Stimulated activated CD4-positive, alpha-beta T cell treated with anti-CD3 and anti-CD28 coated beads, TNF-alpha, amount 100 ng/mL, for 4 hours (primary cell): Measurements from ENCODE around the gene CNTN5.

ENCODE experiments used
- DNase-seq, 3 experiments: peaks; one replicate each; pipeline ENCODE4 v3.0.0-alpha.2; 2020; ENCODE audit warnings: low read depth in 3 of 3

The CNTN5 gene

DNA sequence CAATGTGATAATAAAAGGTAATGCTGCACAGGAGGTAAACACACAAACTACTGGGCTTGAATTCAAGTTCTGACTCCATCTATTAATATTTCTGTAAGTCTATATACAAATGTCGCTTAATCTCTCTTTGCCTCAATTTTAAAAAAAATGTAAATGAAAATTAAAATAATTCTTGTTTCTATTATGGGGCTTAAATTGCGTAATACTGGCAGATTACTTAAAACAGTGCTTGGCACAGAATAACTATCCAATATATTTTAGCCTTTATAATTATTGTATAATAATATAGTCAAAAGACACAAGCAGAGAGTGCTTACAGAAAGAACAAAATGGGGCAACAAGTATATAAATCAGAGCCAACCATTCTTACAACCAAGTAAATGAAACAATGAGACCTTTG lies 489.1 kb downstream of the CNTN5 start:
- DNase-seq = no peak

DNA sequence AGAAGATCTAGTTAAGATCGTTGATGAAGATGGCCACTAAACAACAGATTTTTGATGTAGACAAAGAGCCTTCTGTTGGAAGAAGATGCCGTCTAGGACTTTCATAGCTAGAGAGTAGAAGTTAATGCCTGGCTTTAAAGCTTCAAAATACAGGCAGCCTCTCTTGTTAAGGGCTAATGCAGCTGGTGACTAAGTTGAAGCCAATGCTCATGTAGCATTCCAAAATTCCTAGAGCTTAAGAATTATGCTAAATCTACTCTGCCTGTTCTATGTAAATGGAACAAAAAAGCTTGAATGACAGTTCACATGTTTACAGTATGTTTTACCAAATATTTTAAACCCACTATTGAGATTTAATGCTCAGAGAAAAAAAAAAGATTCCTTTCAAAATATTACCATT lies 492.6 kb downstream of the CNTN5 start:
- no peak for DNase-seq

GRCh38 chr11:99519095-99519494 lies 498.3 kb downstream of the CNTN5 start:
- no peak for DNase-seq

- no peak for DNase-seq
Measured at GRCh38 chr11:99522467-99523173, 501.9 kb downstream of the CNTN5 start.

DNA sequence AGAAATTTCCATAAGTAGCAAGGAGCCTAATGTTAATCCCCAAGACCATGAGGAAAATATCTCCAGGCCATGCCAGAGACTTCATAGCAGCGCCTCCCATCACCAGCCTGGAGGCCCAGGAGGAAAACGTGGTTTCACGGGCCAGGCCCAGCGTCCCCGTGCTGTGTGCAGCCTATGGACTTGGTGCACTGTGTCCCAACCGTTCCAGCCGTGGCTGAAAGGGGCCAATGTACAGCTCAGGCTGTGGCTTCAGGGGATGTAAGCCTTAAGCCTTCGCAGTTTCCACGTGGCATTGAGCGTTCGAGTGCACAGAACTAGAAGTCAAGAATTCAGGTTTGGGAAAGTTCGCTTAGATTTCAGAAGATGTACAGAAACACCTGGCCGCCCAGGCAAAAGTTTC lies 510.7 kb downstream of the CNTN5 start:
- DNase-seq = no peak

GRCh38 chr11:99534812-99535211 lies 514.1 kb downstream of the CNTN5 start:
- no peak for DNase-seq

- DNase-seq = no peak
Measured at GRCh38 chr11:99535406-99535805, 514.7 kb downstream of the CNTN5 start.

DNA sequence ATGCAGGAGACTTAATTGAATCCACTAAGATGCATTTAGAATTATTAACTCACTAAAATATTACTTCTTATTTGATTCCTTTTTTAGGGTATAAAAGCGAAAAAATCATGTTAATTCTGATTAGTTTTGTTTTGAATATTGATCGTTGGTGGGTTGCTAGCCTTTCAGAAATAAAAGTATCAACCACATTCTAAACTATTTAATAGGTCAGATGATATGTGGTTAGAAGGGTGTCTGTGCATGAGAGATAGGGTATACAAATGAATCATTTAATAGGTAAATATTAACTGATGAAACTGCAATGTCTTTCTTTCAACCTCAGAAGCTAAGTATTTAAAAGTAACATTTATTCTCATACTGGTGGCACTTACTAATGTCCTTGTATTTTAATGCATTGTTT lies 515.1 kb downstream of the CNTN5 start:
- no peak for DNase-seq

GRCh38 chr11:99537681-99538080 lies 516.9 kb downstream of the CNTN5 start:
- no peak for DNase-seq

DNA sequence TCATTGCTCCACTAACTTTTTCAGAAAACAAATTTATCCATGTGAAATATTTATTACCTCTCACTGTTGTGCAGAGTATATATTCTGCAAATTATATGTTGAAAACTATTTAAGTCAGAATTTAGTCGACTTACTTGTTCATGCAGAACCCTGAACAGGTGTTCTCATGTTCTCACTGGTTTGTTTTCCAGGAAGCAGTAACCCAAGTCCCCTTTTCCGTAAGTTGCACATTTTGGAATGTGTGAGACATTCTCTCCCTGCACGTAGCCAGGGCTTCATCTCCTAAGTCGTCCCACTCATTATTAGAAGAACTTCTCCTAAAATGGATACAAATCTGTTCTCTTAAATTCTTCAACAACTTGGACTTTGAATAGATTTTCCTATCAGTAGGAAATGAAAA lies 524.9 kb downstream of the CNTN5 start:
- no peak for DNase-seq

GRCh38 chr11:99548264-99548663 lies 527.5 kb downstream of the CNTN5 start:
- DNase-seq = no peak

DNA sequence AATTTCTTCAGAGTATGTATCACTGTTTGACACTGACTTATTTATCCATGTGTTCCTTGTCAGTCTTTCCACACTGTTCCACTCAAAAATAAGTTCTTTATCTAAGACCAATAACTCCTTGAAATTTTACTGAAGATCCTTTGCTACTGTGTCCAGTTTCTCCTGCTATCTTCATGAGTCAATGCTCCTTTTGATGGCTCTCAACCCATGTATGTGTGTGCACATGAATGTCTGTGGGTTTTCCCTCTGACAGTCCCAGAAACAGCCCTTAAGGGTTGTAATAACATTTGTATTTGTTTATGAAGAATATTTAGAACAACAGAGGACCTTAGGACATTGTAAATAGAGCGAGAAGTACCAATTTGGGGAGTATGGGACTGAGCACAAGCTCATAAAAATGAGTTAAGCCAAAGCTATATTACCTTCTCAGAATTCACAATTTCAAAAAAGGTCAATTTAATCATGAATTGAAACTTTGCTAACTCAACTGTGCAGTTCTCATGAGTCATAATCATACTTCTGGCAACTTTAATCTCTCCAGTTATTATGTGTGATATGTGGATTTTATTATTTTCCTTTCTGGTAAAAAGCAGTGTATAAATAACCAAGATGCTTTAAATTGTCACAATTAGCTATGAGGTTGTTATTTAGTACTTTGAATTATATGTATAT lies 533.6 kb downstream of the CNTN5 start:
- DNase-seq = no peak

GRCh38 chr11:99555486-99555885 lies 534.7 kb downstream of the CNTN5 start:
- no peak for DNase-seq

- DNase-seq = no peak
Measured at GRCh38 chr11:99565333-99565732, 544.6 kb downstream of the CNTN5 start.

GRCh38 chr11:99567334-99567956 lies 546.7 kb downstream of the CNTN5 start:
- no peak for DNase-seq

DNA sequence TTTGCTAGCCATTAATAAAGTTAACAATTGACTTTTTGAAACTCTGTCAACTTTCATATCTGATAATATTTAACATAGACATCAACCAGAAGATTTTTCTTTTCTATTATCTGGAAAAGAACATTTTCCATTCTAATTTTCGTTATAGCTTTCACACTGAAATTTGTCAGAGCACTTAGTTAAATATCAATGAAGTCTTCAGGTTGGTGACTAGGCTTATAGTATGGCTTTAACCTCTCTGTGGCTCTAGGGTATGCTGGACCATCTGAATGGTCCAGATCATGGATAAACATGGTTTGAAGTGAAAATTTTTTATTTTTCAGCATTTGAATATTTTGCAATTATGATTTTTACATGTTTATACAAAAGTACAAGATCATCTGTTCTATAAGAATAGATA lies 548.1 kb downstream of the CNTN5 start:
- DNase-seq = no peak

- DNase-seq = no peak
Measured at GRCh38 chr11:99571094-99571493, 550.3 kb downstream of the CNTN5 start.

DNA sequence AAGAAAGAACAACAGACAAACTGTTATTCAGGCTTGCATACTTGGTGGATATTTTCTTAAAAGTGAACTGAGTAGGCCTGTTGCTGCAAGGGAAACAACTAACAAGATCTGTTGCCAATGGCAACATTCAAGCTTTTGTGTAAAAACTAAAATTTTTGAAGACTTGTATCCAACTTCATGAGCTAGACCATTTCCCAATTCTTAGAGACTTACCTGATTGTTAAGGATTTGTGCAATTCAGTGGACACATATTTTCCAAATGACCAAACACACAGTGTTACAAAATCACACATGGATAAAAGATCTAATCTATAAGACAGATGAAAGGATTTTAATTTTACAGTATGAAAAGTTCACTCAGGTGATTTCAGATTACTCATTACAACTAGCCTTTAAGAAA lies 564.1 kb downstream of the CNTN5 start:
- DNase-seq = no peak

DNA sequence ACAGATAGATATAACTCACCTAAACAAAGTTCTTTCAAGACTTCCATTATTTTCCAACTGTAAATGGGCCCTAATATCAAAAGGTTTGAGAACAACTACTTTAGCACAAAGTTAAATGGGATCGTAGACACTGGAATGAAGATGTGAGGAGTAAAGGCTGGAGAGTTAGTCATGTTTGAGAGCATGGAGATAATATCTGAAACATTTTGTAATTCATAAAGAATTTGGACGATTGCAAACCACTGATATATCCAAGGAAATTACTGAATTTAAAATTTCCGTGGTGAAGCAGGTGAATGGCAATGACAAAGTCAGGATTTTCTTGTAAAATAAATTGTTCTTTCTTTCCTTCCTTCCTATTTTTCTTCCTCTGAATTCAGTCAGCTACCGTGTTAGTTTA lies 564.9 kb downstream of the CNTN5 start:
- no peak for DNase-seq

GRCh38 chr11:99589771-99590170 lies 569.0 kb downstream of the CNTN5 start:
- no peak for DNase-seq

GRCh38 chr11:99592266-99592665 lies 571.5 kb downstream of the CNTN5 start:
- no peak for DNase-seq

GRCh38 chr11:99593197-99593596 lies 572.4 kb downstream of the CNTN5 start:
- DNase-seq = no peak

DNA sequence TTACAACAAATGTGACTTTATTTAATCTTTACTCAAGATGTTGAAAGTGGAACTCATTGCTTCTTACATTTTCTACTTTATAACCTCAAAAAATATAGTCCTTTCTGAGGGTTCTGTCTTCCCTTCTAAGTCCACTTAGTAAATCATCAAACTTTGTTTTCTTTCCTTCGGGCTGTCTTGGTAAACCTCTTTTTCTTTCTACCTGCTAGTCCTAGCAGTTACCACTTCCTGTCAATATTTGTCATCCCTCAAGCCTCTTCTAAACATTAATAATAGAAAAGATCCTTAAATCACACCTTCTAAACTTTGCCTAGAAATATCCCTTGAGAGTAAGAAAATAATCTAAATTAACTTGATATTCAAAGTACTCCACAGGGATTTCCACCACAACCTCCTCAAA lies 580.4 kb downstream of the CNTN5 start:
- no peak for DNase-seq
